Measurements from ENCODE around the gene AMACR. TPM values are rescaled to one million over a fixed set of nuclear protein-coding genes. Genes with fewer than 3 reads are reported as not detected.

The AMACR gene
- total RNA-seq, 2 experiments from 2014 or later, result 4.5 to 5.0 TPM

DNA sequence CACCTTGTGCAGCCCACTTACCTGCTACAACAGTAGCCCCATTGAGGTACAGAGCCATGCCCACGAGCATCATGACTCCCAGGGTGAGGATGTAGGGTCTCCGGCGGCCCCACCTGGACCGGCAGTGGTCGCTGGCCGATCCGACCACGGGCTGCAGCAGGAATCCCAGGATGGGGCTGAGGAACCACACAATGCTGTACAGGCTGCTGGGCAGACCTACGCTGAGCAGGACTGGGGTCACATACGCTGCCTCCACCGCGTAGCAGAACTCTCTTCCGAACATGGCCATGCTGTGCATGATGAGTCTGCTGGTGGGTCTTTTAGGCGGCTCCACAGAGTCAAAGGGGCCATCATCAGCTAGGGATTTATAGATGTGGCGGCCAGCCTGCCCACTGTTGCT lies 23.7 kb downstream of the AMACR start:
- intact Hi-C loops (cut with micrococcal nuclease; ENCODE audit: unreplicated experiment), result no loop called here
- CTCF ChIA-PET (ENCODE audit: unreplicated experiment), result interaction anchor here (1.0 kb wide), 1 partner anchor 491 kb away, joined by 3 read pairs; no protein-coding TSS in a partner anchor
- no peak overlapping the region for H3K4me2 ChIP-seq (ENCODE audit: low read length)

DNA sequence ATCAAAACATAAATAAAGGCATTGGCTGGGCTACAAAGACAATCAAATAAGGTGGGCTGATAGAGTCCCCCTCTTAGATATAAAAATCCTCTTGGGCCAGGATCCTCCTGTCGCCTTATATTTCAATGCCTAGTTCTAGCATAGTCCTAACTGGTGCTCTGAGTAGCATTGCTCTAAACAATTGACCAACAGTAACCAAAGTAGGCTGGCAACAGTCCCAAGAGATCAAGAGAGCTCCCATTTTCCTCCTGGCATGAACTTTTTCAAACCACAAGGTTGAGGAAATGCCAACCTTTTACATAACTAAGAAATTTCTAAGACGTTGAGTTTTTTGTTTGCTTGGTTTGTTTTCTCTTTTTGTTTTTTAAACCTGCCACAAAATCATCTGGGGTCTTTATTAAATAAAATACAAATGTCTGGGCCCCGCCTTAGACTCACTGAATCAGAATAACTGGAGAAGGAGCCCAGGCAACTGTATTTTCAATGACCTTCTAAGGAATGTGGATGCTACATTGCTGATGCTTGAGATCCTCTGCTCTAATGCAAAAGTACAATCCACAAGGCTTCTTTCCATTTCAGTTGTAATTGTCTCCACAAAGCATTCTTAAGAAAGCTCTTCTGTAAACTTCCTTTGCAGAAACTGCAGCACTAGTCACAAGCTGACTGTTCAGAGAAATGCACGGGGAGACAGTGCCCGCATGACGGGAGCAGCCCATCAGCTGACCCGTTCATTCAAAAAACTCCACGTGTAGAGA lies 26.3 kb downstream of the AMACR start:
- Histone ChIP-seq H3K79me2 (ENCODE audit: insufficient read depth, low read depth, low read length) (no peaks in the 10 kb centered on the region), H3K4me1 (ENCODE audit: insufficient read depth, low read length, poor library complexity, severe bottlenecking) (no peaks in the 10 kb centered on the region), H4K20me1 (ENCODE audit: insufficient read depth, low read length) (no peaks in the 10 kb centered on the region), H3K36me3 (ENCODE audit: insufficient read depth, low read length) (no peaks in the 10 kb centered on the region), H3K4me3 (ENCODE audit: low read depth, low read length, poor library complexity, severe bottlenecking) (no peak overlapping the region), H3K27ac (ENCODE audit: low read depth, low read length, poor library complexity, severe bottlenecking) (no peak overlapping the region), H3K9me3 (ENCODE audit: low read length) (no peaks in the 10 kb centered on the region), H2AFZ (ENCODE audit: low read length) (no peak overlapping the region), H3K9me2 (ENCODE audit: insufficient read depth, low read length) (no peaks in the 10 kb centered on the region), H3K4me2 (ENCODE audit: low read length) (no peak overlapping the region)
- TF ChIP-seq, protein P1, sequence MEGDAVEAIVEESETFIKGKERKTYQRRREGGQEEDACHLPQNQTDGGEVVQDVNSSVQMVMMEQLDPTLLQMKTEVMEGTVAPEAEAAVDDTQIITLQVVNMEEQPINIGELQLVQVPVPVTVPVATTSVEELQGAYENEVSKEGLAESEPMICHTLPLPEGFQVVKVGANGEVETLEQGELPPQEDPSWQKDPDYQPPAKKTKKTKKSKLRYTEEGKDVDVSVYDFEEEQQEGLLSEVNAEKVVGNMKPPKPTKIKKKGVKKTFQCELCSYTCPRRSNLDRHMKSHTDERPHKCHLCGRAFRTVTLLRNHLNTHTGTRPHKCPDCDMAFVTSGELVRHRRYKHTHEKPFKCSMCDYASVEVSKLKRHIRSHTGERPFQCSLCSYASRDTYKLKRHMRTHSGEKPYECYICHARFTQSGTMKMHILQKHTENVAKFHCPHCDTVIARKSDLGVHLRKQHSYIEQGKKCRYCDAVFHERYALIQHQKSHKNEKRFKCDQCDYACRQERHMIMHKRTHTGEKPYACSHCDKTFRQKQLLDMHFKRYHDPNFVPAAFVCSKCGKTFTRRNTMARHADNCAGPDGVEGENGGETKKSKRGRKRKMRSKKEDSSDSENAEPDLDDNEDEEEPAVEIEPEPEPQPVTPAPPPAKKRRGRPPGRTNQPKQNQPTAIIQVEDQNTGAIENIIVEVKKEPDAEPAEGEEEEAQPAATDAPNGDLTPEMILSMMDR (conservative IDR thresholded peaks at IDR 0.05; ENCODE audit: low read length), result no peak
- TF ChIP-seq EZH2phosphoT487 (IDR thresholded peaks at IDR 0.05; ENCODE audit: borderline replicate concordance, low read depth, low read length), result no peak
- intact Hi-C loops (cut with micrococcal nuclease; ENCODE audit: unreplicated experiment), result no loop called here
- no peak for DNase-seq (ENCODE audit: low spot score)
- CTCF ChIA-PET (ENCODE audit: unreplicated experiment), result no interaction called here
- POLR2A ChIA-PET, result interaction anchor here (0.6 to 1.2 kb wide), 2 partner anchors 32 to 95 kb away, joined by 3 read pairs; no protein-coding TSS in a partner anchor
- BruUV-seq (replicated peaks), result no TSS peak

More for the DNA sequence above, 23.7 kb downstream of the AMACR start:
- H3K27ac ChIP-seq (ENCODE audit: low read depth, low read length, poor library complexity, severe bottlenecking), result no peak overlapping the region
- no peaks in the 10 kb centered on the region for H3K4me1 ChIP-seq (ENCODE audit: insufficient read depth, low read length, poor library complexity, severe bottlenecking)
- POLR2A ChIA-PET, result no interaction called here
- no peak overlapping the region for H2AFZ ChIP-seq (ENCODE audit: low read length)
- no peak for TF ChIP-seq EZH2phosphoT487 (IDR thresholded peaks at IDR 0.05; ENCODE audit: borderline replicate concordance, low read depth, low read length)
- TF ChIP-seq, protein P1 (conservative IDR thresholded peaks at IDR 0.05; ENCODE audit: low read length), result no peak
- no peak overlapping the region for H3K4me3 ChIP-seq (ENCODE audit: low read depth, low read length, poor library complexity, severe bottlenecking)
- no peaks in the 10 kb centered on the region for H4K20me1 ChIP-seq (ENCODE audit: insufficient read depth, low read length)
- no peaks in the 10 kb centered on the region for H3K79me2 ChIP-seq (ENCODE audit: insufficient read depth, low read depth, low read length)
- DNase-seq (ENCODE audit: low spot score), result no peak
- H3K9me3 ChIP-seq (ENCODE audit: low read length), result no peaks in the 10 kb centered on the region
- no peaks in the 10 kb centered on the region for H3K9me2 ChIP-seq (ENCODE audit: insufficient read depth, low read length)
- no TSS peak for BruUV-seq (replicated peaks)
- H3K36me3 ChIP-seq (ENCODE audit: insufficient read depth, low read length), result peaks cover 12% of the 10 kb centered on the region

DNA sequence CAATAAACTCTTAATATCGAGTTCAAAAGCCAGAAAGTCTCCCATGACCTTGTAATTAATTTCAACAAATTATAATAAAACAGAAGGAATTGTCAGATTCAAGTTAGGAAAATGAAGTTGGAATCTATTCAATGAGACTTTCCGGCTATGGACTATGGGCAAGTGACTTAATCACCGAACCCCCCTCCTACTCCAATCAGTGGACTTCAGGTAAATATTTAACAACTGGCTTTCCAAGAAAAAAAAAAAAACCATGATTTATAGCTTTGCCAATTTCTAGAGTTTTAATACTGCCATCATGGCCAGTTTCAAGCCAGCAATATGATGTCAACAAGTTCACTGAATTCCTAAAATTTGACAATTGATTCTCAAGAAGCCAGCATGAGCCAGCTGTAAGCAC lies 27.8 kb downstream of the AMACR start:
- CTCF ChIA-PET (ENCODE audit: unreplicated experiment), result no interaction called here

More for the DNA sequence above, 27.8 kb downstream of the AMACR start:
- no peak overlapping the region for H3K4me3 ChIP-seq (ENCODE audit: low read depth, low read length, poor library complexity, severe bottlenecking)
- no peaks in the 10 kb centered on the region for H3K36me3 ChIP-seq (ENCODE audit: insufficient read depth, low read length)
- H3K27ac ChIP-seq (ENCODE audit: low read depth, low read length, poor library complexity, severe bottlenecking), result no peak overlapping the region
- H2AFZ ChIP-seq (ENCODE audit: low read length), result no peak overlapping the region
- no peaks in the 10 kb centered on the region for H4K20me1 ChIP-seq (ENCODE audit: insufficient read depth, low read length)
- no peaks in the 10 kb centered on the region for H3K4me1 ChIP-seq (ENCODE audit: insufficient read depth, low read length, poor library complexity, severe bottlenecking)
- no peak overlapping the region for H3K4me2 ChIP-seq (ENCODE audit: low read length)
- no TSS peak for BruUV-seq (replicated peaks)
- TF ChIP-seq, protein P1 (conservative IDR thresholded peaks at IDR 0.05; ENCODE audit: low read length), result no peak
- TF ChIP-seq EZH2phosphoT487 (IDR thresholded peaks at IDR 0.05; ENCODE audit: borderline replicate concordance, low read depth, low read length), result no peak
- H3K79me2 ChIP-seq (ENCODE audit: insufficient read depth, low read depth, low read length), result no peaks in the 10 kb centered on the region
- no peaks in the 10 kb centered on the region for H3K9me2 ChIP-seq (ENCODE audit: insufficient read depth, low read length)
- no peaks in the 10 kb centered on the region for H3K9me3 ChIP-seq (ENCODE audit: low read length)
- no peak for DNase-seq (ENCODE audit: low spot score)
- intact Hi-C loops (cut with micrococcal nuclease; ENCODE audit: unreplicated experiment), result no loop called here
- POLR2A ChIA-PET, result interaction anchor here (2.6 kb wide), 1 partner anchor 17 kb away, joined by 10 read pairs; no protein-coding TSS in a partner anchor

All from OCI-LY7 (cell line).